ENCODE results near the gene GAREM2.

The GAREM2 gene

DNA sequence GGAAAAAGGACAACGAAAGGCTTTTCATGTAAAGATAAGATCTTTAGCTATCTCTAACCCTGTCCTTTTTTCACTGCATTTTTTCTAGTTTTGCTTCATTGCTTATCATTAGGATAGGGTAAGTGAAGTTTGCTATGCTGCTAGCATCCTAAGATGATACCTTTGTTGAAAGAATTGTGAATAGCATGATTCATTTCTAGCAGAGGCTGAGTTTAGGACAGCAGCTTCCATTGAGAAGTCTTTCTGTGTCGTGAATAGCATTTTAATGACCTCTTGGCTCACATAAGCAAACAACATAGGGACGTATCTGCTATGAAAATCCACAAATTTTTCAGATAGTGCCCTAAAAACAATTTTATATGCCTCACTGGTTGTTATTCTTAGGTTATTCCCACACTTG lies 36.4 kb upstream of the GAREM2 start:
- Mint-ChIP-seq H3K36me3 (ENCODE audit: low read depth) (peaks cover 27% of the 10 kb centered on the region), H3K4me3 (no peak overlapping the region), H3K27me3 (ENCODE audit: low read depth) (no peaks in the 10 kb centered on the region), H3K27ac (no peak overlapping the region), H3K4me1 (no peaks in the 10 kb centered on the region), H3K9me3 (no peaks in the 10 kb centered on the region)
- no peak for TF ChIP-seq CTCF (IDR thresholded peaks at IDR 0.05; ENCODE audit: unreplicated experiment in 3 of 3)

DNA sequence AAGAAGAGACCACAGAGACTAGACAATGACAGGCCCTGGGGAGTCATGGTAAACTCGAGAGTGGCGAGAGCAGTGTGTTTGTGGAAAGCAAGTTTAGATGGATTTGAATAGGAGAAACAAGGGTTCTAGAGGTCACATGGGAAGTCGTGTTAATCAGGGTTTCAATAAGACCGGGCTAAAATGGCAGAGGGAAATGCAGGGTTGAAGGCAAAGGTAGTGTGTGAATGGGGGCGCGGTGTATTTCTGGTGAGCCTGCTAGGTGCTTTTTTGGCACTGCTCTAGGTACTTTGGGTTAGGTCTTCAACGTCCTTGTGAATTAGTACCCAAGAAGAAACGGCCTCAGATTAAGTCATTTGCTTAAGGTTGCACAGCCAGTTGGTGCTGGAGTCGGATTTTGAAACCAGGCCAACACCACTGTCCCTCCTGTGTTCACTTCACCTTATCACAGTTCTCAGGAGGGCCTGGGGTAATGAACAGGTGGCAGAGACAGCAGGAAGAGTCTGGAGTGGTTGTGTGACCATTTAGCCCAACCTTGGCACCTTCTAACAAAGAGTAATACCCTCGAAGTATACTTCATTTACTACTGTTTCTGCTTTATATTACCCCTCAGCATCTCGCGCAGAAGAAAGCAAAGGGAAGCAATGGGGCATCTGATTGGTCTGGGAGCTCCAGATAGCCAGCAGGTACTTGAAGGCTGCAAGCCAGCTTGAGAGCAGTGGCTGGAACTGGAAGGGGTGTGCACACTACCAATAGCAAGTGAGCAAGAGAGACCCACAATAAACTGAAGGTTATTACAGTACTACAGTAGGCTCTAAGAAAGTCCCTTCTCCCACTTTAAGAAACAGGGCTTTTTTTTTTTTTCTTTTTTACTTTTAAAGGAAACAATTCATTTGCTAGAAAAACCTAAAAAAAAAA lies 33.4 kb upstream of the GAREM2 start:
- no peak for TF ChIP-seq CTCF (IDR thresholded peaks at IDR 0.05; ENCODE audit: unreplicated experiment in 3 of 3)
- Mint-ChIP-seq H3K27me3 (ENCODE audit: low read depth) (no peaks in the 10 kb centered on the region), H3K27ac (no peak overlapping the region), H3K9me3 (no peaks in the 10 kb centered on the region), H3K4me1 (no peaks in the 10 kb centered on the region), H3K4me3 (no peak overlapping the region), H3K36me3 (ENCODE audit: low read depth) (peaks cover 21% of the 10 kb centered on the region)

DNA sequence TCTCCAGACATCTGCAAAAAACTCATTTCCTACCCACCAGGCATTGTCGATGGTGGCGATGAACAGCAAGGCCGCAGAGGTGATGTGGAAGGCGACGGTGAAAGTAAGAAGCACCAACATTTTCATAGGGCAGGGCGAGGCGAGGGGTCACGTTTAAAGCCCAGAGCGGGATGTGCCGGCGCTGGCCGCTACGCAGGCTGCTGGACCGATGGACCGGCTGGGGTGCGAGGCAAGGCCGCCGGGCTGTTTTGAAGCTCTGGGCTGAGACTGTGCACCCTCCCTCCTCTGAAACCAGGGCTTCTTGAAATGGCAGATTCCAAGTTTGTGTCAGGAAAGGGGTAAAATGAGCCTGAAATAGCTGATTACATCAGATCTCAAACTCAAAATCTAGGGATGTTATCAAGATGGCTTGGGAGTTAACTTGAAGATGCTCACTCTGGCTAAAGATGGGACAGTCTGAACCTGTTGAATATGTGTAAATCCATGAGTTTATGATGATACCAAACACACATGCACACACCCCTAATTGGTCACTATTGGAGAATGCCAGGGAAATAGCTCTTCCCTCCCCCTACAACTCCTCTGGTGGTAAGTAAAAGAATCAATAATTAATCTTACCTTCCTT lies 31.6 kb upstream of the GAREM2 start:
- no peak for TF ChIP-seq CTCF (IDR thresholded peaks at IDR 0.05; ENCODE audit: unreplicated experiment in 3 of 3)
- no peak overlapping the region for H3K4me3 Mint-ChIP-seq
- H3K27me3 Mint-ChIP-seq (ENCODE audit: low read depth) = no peaks in the 10 kb centered on the region
- no peaks in the 10 kb centered on the region for H3K9me3 Mint-ChIP-seq
- no peak overlapping the region for H3K27ac Mint-ChIP-seq
- H3K4me1 Mint-ChIP-seq = no peaks in the 10 kb centered on the region
- peaks cover 8% of the 10 kb centered on the region for H3K36me3 Mint-ChIP-seq (ENCODE audit: low read depth)

DNA sequence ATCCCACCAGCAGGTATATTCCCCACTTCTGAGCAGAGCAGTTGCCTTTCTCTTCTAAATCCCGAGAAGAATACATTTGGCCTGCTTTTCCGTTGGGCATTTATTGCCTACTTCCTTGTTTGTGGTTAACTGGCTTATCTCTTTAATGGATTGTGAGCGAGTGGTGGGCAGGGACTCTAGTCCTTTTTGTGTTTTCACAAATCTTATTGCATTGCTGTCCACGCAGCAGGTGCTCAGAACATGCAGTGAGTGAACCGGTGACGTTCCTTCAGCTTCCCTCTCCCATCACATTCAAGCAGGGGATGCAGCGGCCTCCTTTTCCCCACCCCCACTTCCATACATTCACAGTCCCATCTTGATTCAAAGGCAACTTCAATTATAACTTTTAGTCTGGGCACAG lies 28.9 kb upstream of the GAREM2 start:
- Mint-ChIP-seq H3K4me1 (no peaks in the 10 kb centered on the region), H3K27ac (no peak overlapping the region), H3K36me3 (ENCODE audit: low read depth) (no peaks in the 10 kb centered on the region), H3K9me3 (no peaks in the 10 kb centered on the region), H3K27me3 (ENCODE audit: low read depth) (peaks cover 11% of the 10 kb centered on the region), H3K4me3 (no peak overlapping the region)
- TF ChIP-seq CTCF (IDR thresholded peaks at IDR 0.05; ENCODE audit: unreplicated experiment in 3 of 3) = no peak

- Mint-ChIP-seq H3K36me3 (ENCODE audit: low read depth) (no peaks in the 10 kb centered on the region), H3K4me3 (no peak overlapping the region), H3K27me3 (ENCODE audit: low read depth) (peaks cover 11% of the 10 kb centered on the region), H3K9me3 (no peaks in the 10 kb centered on the region), H3K4me1 (no peaks in the 10 kb centered on the region), H3K27ac (no peak overlapping the region)
- TF ChIP-seq CTCF (IDR thresholded peaks at IDR 0.05; ENCODE audit: unreplicated experiment in 3 of 3) = peak; percentile 76 to 83 (median 79)
Observed at GRCh38 chr2:26144953-26145680, 27.8 kb upstream of the GAREM2 start.
